Panc1 (cell line): ENCODE data around the gene PRSS33.

Experiments
- POLR2AphosphoS5 ChIP-seq: IDR thresholded peaks from 2 replicates; pipeline ENCODE4 v1.6.1; 2012; ENCODE audit warnings: mild to moderate bottlenecking, low read depth, low read length, moderate library complexity
- SIN3A ChIP-seq: IDR thresholded peaks from 2 replicates; pipeline ENCODE4 v1.6.1; 2012; ENCODE audit warnings: low read depth, mild to moderate bottlenecking, low read length, moderate library complexity, borderline replicate concordance; ENCODE audit not compliant: insufficient read depth
- TCF7L2 ChIP-seq: IDR thresholded peaks from 2 replicates; pipeline ENCODE4 v1.6.1; 2011; ENCODE audit warnings: mild to moderate bottlenecking, low read depth, low read length, inconsistent platforms
- TF ChIP-seq, protein P1 (sequence below): fragments of 450-650 bp; IDR thresholded peaks from 2 replicates; pipeline ENCODE4 v1.5.1; 2017; ENCODE audit warnings: mild to moderate bottlenecking
- TF ChIP-seq, protein P2 (sequence below), 2 experiments: IDR thresholded peaks; 2 replicates each; pipeline ENCODE4 v1.6.1; 2011 to 2012; ENCODE audit warnings: low read depth in 2 of 2, control low read depth in 1 of 2, low read length in 1 of 2, mild to moderate bottlenecking in 1 of 2, moderate library complexity in 1 of 2; ENCODE audit not compliant: insufficient read depth in 1 of 2

DNA sequence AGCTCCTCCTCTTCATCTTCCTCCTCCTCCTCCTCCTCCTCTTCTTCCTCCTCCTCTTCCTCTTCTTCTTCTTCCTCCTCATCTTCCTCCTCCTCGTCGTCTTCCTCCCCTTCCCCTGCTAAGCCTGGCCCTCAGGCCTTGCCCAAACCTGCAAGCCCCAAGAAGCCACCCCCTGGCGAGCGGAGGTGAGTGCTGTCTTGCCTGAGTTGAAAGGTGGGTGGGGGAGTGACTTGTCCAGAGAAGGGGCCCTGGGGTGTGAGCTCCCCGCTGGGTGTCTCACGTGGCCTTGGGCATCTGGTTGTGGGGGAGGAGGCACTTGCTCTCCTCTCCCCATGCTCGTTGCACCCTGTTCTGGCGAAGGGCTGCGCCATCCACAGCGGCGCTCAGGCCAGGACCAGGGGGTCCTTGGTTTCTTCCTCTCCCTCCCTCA lies 18.2 kb downstream of the PRSS33 start:
- TF ChIP-seq, protein P1, sequence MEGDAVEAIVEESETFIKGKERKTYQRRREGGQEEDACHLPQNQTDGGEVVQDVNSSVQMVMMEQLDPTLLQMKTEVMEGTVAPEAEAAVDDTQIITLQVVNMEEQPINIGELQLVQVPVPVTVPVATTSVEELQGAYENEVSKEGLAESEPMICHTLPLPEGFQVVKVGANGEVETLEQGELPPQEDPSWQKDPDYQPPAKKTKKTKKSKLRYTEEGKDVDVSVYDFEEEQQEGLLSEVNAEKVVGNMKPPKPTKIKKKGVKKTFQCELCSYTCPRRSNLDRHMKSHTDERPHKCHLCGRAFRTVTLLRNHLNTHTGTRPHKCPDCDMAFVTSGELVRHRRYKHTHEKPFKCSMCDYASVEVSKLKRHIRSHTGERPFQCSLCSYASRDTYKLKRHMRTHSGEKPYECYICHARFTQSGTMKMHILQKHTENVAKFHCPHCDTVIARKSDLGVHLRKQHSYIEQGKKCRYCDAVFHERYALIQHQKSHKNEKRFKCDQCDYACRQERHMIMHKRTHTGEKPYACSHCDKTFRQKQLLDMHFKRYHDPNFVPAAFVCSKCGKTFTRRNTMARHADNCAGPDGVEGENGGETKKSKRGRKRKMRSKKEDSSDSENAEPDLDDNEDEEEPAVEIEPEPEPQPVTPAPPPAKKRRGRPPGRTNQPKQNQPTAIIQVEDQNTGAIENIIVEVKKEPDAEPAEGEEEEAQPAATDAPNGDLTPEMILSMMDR, result no peak
- TF ChIP-seq, protein P2, sequence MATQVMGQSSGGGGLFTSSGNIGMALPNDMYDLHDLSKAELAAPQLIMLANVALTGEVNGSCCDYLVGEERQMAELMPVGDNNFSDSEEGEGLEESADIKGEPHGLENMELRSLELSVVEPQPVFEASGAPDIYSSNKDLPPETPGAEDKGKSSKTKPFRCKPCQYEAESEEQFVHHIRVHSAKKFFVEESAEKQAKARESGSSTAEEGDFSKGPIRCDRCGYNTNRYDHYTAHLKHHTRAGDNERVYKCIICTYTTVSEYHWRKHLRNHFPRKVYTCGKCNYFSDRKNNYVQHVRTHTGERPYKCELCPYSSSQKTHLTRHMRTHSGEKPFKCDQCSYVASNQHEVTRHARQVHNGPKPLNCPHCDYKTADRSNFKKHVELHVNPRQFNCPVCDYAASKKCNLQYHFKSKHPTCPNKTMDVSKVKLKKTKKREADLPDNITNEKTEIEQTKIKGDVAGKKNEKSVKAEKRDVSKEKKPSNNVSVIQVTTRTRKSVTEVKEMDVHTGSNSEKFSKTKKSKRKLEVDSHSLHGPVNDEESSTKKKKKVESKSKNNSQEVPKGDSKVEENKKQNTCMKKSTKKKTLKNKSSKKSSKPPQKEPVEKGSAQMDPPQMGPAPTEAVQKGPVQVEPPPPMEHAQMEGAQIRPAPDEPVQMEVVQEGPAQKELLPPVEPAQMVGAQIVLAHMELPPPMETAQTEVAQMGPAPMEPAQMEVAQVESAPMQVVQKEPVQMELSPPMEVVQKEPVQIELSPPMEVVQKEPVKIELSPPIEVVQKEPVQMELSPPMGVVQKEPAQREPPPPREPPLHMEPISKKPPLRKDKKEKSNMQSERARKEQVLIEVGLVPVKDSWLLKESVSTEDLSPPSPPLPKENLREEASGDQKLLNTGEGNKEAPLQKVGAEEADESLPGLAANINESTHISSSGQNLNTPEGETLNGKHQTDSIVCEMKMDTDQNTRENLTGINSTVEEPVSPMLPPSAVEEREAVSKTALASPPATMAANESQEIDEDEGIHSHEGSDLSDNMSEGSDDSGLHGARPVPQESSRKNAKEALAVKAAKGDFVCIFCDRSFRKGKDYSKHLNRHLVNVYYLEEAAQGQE (IDR thresholded peaks at IDR 0.05; ENCODE audit: insufficient read depth in 1 of 2, low read depth in 2 of 2, low read length in 1 of 2), result no peak
- no peak for TF ChIP-seq POLR2AphosphoS5
- no peak for TF ChIP-seq SIN3A
- no peak for TF ChIP-seq TCF7L2
